ENCODE results near the gene MGAT5.

The MGAT5 gene

GRCh38 chr2:134257509-134257908, 3.6 kb downstream of the MGAT5 start:
- FAIRE-seq, result no peak

DNA sequence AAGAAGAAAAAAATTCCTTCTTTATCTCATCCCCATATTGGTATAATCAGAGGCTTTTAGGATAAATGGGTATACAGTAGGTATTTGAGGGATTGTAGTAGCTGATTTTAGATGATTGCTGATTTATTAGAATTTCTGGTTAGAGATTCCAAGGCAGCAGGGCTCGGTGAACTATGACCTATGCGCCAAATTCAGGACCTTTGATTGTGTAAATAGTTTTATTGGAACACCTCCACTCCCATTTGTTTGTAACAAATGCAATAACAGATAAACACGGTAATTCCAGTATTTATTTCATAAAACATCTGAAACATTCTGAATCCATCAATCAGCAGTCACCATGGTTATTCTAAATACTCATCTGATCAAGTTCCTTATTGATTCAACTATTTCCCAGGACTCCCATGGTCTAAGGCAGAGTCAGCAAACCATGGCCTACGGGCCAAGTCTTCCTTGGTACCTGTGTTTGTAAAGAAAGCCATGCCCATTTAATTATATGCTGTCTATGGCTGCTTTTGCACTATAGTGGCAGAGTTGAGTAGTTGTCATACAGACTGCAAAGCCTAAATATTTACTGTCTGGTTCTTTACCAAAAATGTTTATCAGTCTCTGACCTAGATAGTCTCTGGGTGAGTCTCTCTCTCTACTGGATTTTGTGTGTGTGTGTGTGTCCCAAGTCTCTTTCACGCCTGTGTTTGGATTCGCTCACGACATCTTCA, 4.3 kb downstream of the MGAT5 start:
- FAIRE-seq, result no peak

DNA sequence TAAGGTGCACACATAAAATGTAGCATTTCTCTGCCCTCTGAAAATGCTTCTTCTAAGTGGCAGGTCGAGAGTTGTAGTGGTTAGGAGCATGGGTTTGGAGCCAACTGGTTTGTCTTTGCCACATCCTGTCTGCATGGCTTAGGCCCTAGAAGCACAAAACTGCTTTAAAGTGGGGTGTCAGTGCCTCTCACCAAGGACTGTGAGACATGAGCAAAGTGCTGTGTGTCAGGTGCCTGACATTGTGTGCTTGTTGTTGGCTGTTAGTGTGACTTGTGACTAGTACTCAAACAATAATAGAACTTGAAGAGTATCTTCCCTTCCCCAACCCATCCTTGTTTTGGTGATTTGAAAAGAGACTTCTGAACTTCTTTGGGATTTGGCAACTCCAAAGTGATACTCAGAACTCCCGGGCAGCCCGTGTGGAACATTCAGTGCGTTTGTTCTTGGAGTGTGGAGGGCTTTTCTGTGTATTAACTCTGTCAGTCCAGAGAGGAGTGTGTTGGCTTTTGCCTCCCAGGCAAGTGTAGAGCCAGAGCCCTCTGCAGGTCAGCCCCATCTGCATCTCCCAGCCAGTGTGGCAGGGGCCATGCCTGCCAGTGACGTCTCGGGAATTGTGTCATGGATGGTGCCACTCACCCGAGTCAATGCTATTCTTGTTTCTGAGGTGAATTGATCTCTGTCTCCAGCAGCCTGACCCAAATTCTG, 5.0 kb downstream of the MGAT5 start:
- FAIRE-seq, result no peak

- no peak for FAIRE-seq
These were observed 5.7 kb downstream of the MGAT5 start for GRCh38 chr2:134259571-134259970.

GRCh38 chr2:134259994-134260393, 6.1 kb downstream of the MGAT5 start:
- FAIRE-seq, result no peak

DNA sequence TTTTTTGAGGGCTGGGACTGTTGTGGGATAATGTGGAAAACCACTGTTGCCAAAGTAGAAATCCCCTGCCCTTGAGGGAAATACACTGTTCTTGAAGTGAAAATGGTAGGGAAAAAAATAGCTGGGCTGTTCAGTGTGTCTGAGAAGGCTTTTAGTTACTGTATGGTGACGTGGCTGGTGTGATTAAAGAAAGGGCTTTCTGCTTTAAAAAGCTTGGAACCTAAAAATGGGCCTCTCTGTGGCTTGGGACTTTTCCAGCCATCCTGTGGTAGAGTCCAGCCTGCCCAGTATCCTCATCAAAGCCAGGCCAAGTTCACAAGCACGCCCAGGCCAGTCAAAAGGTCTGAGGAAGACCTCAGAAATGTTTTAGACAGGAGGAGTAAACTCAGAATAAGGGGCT, 6.8 kb downstream of the MGAT5 start:
- no peak for FAIRE-seq

- no peak for FAIRE-seq
These were observed 7.7 kb downstream of the MGAT5 start for GRCh38 chr2:134261398-134262131.

DNA sequence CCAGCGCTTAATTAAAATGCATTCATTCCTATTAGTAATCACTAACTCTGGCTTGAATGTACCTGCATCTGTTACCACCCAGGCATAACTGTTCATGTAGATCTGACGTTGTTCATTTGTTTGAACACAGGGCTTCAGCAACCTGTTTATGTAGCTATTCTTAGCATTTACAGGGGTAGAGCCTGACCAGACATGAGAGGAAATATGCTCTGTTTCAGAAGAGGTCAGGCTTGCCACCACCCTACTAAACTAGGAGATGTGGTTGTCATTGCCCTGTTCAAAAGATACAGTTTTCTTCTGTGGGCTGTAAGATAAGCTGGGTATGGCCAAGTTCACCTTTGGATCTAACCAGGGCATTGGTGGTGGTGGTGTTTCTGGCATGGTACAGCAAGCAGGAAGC, 8.8 kb downstream of the MGAT5 start:
- FAIRE-seq, result no peak

- FAIRE-seq, result no peak
These were observed 14.4 kb downstream of the MGAT5 start for GRCh38 chr2:134268265-134268664.

DNA sequence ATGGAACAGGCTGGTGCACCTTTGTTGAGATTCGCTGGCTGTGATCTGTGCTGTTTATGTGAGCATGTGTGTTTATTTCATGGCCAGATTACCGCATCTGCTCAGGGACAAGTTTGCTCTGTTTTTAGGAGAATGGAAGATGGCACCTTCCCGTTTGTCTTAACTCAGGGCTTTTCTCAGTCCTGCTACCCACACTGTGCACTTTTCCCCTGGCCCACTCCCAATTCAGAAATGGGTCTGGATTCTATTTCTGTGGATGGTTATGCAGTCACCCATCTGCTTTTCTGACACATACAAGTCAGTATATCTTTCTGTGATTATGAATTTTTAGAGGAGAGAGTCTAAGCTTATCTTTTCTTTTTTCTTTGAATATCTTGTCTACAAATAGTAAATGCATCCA, 15.4 kb downstream of the MGAT5 start:
- FAIRE-seq, result no peak

- no peak for FAIRE-seq
These were observed 16.3 kb downstream of the MGAT5 start for GRCh38 chr2:134269972-134270735.

GRCh38 chr2:134271758-134272157, 17.9 kb downstream of the MGAT5 start:
- no peak for FAIRE-seq

GRCh38 chr2:134272806-134273205, 18.9 kb downstream of the MGAT5 start:
- no peak for FAIRE-seq

- no peak for FAIRE-seq
These were observed 19.5 kb downstream of the MGAT5 start for GRCh38 chr2:134273256-134273983.

DNA sequence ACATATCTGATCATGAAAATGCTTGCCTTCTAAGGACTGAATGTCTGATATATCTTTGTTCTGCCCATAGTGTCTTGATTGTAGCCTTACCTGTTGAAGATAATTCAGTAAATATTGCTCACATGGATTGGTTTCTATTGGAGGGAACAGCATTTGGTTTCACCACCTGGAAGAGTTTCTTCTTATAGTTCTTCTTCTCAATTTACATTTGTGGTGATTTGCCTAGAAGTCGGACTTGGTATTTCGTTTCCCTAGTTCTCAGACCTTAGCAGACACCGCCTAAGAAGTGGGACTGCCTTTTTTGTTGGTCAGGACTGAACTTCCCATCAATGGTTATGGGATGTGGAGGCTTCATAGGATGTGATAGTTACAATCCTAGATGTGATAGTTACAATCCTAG, 20.2 kb downstream of the MGAT5 start:
- no peak for FAIRE-seq

DNA sequence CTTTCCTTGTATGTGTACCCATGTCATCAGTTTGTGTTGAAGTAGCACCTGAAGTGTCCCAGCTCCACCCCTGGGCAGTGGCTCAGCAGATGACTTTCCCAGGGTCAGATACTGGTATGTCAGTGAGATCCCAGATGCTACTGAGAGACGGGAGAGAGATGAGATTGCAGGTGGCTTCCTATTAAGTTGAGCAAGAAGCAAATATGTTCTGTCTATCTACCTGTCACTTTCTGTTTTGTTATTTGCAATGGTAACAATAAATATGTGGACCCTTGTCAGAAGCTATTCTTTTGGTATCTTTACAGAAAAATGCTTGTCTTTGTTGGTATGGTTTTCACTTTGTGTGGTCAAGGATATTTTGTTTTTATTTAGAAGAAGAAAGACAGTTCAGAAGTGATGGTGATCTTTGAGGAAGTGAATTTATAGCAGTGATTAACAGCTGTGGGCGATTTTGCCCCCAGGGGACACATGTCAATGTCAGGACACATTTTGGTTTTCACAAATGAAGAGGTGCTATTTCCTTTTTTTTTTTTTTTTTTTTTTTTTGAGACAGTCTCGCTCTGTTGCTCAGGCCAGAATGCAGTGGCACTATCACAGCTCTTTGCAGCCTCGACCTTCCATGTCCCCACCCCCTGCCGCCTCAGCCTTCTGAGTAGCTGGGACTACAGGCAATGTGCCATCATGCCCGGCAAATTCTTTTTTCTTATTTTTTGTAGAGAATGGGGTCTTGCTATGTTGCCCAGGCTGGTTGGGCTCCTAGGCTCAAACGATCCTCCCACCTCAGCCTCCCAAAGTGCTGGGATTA, 21.4 kb downstream of the MGAT5 start:
- FAIRE-seq, result no peak

DNA sequence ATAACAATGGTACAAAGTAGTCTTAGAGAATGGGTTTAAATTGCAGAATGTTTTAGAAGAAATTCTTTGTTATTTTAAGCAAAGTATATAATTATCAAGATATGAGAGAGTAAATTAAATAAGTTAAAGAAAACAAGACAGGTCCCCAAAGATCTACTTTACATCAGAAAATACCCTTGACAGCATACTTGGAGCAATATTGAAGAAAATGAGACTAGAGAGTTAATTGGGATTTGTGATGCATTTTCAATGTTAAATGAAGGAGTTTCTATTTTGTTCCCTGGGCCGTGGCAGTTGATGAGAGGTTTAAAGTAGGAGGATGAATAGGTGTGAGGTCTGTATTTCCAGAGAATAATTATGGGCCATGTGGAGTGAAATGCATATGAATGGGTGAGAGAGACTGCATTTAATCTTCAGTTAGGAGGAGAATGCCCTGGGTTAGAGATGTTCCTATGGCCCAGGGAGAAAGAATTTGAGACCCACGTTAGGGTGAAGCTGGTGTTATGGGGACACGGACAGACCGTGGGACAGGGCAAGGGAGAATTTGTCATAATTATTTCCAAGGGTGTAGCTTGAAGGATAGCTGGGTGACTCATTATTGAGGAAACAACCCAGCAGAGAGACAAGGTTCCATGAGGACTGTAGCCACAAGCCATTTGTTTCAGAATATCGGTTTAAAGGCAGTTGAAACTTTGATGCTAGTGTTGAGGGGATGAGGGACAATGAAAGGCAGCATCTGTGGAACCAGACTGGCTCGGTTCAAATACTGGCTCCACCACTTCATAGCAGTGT, 22.7 kb downstream of the MGAT5 start:
- no peak for FAIRE-seq

GRCh38 chr2:134277223-134277622, 23.4 kb downstream of the MGAT5 start:
- FAIRE-seq, result no peak

- FAIRE-seq, result no peak
These were observed 24.7 kb downstream of the MGAT5 start for GRCh38 chr2:134278553-134278952.

- FAIRE-seq, result no peak
These were observed 25.5 kb downstream of the MGAT5 start for GRCh38 chr2:134279417-134279816.

GRCh38 chr2:134280231-134280630, 26.4 kb downstream of the MGAT5 start:
- no peak for FAIRE-seq
